SH-SY5Y (cell line): Measurements from ENCODE around the gene ZNF174.

Experiments used
- GATA2 ChIP-seq: IDR thresholded peaks from 2 replicates; pipeline ENCODE4 v1.6.1; 2011; ENCODE audit warnings: mild to moderate bottlenecking, low read depth, low read length
- GATA3 ChIP-seq: IDR thresholded peaks from 2 replicates; pipeline ENCODE4 v1.6.1; 2011; ENCODE audit warnings: low read depth, mild to moderate bottlenecking, low read length, moderate library complexity

DNA sequence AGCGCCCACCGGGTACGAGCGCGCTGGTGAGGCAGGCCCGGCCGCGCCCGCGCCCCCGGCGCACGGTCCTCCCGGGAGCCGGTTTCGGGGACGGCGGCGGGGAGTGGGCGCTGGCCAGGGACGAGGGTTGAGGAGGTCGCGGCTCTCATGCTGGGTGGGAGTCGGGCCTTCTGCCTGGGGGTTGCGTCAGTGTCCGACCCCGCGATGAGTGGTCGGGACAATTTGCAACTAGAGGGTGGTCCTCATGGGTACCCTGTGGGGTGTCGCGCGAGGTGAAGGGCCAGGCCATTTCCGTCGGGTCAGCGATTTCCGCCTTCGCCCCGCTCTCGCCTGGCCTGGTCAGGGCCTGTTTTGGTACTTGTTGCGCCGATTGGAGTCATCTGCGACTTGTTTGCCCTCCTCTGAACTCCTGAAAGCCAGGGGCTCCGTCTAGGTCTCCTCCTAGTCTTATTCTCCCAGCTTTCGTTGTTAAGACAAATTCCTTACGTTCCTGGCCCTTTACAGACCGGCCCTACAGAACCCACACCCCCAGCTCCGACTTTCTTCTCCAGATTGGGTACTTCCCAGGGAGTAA, 57.4 kb downstream of the ZNF174 start:
- no peak for TF ChIP-seq GATA3
- no peak for TF ChIP-seq GATA2
